Keratinocyte (primary cell): Measurements from ENCODE around the gene TCP11L1.

Experiments used
- EZH2 ChIP-seq: IDR thresholded peaks from one replicate; pipeline ENCODE4 v1.6.1; 2012; ENCODE audit warnings: inconsistent platforms, mild to moderate bottlenecking, low read length, moderate library complexity
- TF ChIP-seq, protein P1 (sequence below), 3 experiments: IDR thresholded peaks in 1 of 3; conservative IDR thresholded peaks in 1 of 3; optimal IDR thresholded peaks in 1 of 3; 2 replicates in 2 of 3; 3 replicates in 1 of 3; pipeline versions ENCODE3 to v1.5.1; 2011; ENCODE audit warnings: low read length in 3 of 3, mild to moderate bottlenecking in 3 of 3, moderate library complexity in 2 of 3, control low read depth in 1 of 3, inconsistent platforms in 1 of 3; ENCODE audit not compliant: insufficient read depth in 2 of 3; ENCODE audit errors: extremely low read depth in 1 of 3

DNA sequence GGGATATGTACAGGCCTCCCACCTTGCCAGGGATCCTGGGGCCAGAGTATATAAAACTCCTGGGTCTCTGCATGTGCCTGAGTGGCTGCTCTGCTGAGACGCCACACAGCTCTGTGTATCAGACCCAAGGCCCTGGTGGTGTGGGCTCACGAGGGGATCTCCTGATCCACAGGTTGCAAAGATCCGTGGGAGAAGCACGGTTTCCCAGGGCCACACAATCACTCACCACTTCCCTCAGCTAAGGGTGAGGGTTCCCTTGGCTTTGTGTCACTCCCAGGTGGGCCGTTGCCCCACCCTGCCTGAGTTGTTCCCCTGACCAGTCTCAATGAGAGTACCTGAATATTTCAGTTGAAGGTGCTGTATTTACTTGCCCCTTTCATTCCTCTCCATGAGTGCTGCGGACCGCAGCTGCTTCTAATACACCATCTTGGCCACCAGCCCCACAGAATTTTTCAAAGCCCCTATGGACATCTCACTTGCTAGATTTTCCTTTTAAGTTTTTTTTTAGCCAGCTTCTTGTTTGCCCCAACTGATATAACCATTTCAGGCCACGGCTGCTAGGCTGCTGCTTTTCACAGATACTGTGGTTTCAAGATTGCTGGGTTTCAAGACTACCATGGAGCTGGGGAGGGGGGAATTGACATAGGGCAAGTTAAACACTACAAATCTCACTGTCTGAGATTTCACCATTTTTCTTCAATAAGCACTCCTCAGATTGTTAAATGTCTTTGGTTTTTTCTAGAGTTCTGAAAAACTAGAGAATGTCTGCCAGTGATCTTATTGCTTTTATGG is 37.4 kb upstream of the TCP11L1 start:
- TF ChIP-seq, protein P1, sequence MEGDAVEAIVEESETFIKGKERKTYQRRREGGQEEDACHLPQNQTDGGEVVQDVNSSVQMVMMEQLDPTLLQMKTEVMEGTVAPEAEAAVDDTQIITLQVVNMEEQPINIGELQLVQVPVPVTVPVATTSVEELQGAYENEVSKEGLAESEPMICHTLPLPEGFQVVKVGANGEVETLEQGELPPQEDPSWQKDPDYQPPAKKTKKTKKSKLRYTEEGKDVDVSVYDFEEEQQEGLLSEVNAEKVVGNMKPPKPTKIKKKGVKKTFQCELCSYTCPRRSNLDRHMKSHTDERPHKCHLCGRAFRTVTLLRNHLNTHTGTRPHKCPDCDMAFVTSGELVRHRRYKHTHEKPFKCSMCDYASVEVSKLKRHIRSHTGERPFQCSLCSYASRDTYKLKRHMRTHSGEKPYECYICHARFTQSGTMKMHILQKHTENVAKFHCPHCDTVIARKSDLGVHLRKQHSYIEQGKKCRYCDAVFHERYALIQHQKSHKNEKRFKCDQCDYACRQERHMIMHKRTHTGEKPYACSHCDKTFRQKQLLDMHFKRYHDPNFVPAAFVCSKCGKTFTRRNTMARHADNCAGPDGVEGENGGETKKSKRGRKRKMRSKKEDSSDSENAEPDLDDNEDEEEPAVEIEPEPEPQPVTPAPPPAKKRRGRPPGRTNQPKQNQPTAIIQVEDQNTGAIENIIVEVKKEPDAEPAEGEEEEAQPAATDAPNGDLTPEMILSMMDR (optimal IDR thresholded peaks at IDR 0.05 in 1 of 3, IDR thresholded peaks at IDR 0.05 in 1 of 3, conservative IDR thresholded peaks at IDR 0.05 in 1 of 3; ENCODE audit: extremely low read depth in 1 of 3, insufficient read depth in 2 of 3, low read length in 3 of 3): no peak
- no peak for TF ChIP-seq EZH2
